Fibroblast of upper back skin (primary cell): Measurements from ENCODE around the gene ZDHHC4.

Source experiments
- DNase-seq: peaks from one replicate; pipeline ENCODE4 v3.0.0-alpha.2; 2013

Gene ZDHHC4

GRCh38 chr7:6637544-6638229, 60.4 kb downstream of the ZDHHC4 start:
- peak; percentile 17 for DNase-seq
